ENCODE measurements around the gene IRAG1.

GRCh38 chr11:10653946-10654810, 39.4 kb downstream of the IRAG1 start:
- peak; percentile 68 for TF ChIP-seq CTCF (IDR thresholded peaks at IDR 0.05; ENCODE audit: insufficient read depth, low read length, poor library complexity, severe bottlenecking)
- TF ChIP-seq EZH2phosphoT487 (conservative IDR thresholded peaks at IDR 0.05; ENCODE audit: low read length): no peak
